Psoas muscle (tissue), 8 donors: ENCODE data around the gene INAVA. TPM values are rescaled to one million over a fixed set of nuclear protein-coding genes. Genes with fewer than 3 reads are reported as not detected.

Experiments
- ATAC-seq, 4 donors: fragments of 200-7000 bp; cut with Tn5 transposase; one replicate each; pipeline ENCODE4 v1.9.1; 2020; ENCODE audit warnings: moderate library complexity in 3 of 4, mild to moderate bottlenecking in 2 of 4
- DNase-seq, 2 donors: peaks; one replicate each; pipeline ENCODE4 v3.0.0-alpha.2; 2020
- H3K27ac ChIP-seq: fragments of 200-600 bp; one replicate; pipeline ENCODE4 v1.8.0; 2022
- H3K27me3 ChIP-seq, 3 donors: fragments of 200-600 bp in 1 of 3; one replicate each; pipeline versions ENCODE4 v1.6.1 to v1.8.0; 2013 to 2022; ENCODE audit warnings: low read length in 2 of 3, mild to moderate bottlenecking in 2 of 3, moderate library complexity in 1 of 3; ENCODE audit not compliant: insufficient read depth in 3 of 3
- H3K36me3 ChIP-seq, 2 donors: fragments of 200-600 bp in 1 of 2; one replicate each; pipeline versions ENCODE4 v1.6.1 to v1.8.0; 2013 to 2022; ENCODE audit warnings: low read depth in 1 of 2, mild to moderate bottlenecking in 1 of 2, moderate library complexity in 1 of 2; ENCODE audit not compliant: insufficient read depth in 1 of 2
- H3K4me1 ChIP-seq: fragments of 200-600 bp; one replicate; pipeline ENCODE4 v1.8.0; 2022
- H3K4me3 ChIP-seq: fragments of 200-600 bp; one replicate; pipeline ENCODE4 v1.8.0; 2022; ENCODE audit warnings: mild to moderate bottlenecking
- H3K9me3 ChIP-seq: fragments of 200-600 bp; one replicate; pipeline ENCODE4 v1.8.0; 2022
- CTCF ChIP-seq: fragments of 200-600 bp; IDR thresholded peaks from one replicate; pipeline ENCODE4 v1.8.0; 2022; ENCODE audit warnings: antibody characterized with exemption
- WGBS, 3 donors: extraction: QIAGEN DNeasy Blood & Tissue Kit; methylation state at CpG; one replicate each; pipeline versions ENCODE4 v1.1.6 to v1.1.7; 2013; 5-methylcytosine and 5-hydroxymethylcytosine counted together
- intact Hi-C, 2 donors: fragments of 100-400 bp; cut with DNase I; formaldehyde crosslinking; loops; one replicate each; pipeline versions ENCODE4 v1.11.0 to v1.14.2; 2022
- polyA plus RNA-seq, 3 donors: library from polyadenylated mRNA; stranded (reverse); fragments of 200-250 nt; gene quantifications; one replicate each; pipeline ENCODE4 v1.2.3, GENCODE V29; 2013
- total RNA-seq, 4 donors: library from RNA; stranded (reverse); fragmentation: NEBNext Ultra II Directional in 2 of 4; extraction: Animal tissue kit (Norgen Biotek cat#: 25700) in 2 of 4; gene quantifications; one replicate each; pipeline versions ENCODE4 v1.2.1 to v1.2.4, GENCODE V29; 2021 to 2023
- donor health status: healthy with polysubstance abuse.
- donor health status: DM: no; HTN: no; CAD: no; lungs with moderate emphysema.
- donor health status: Bipolar disorder and iron deficiency.
- donor health status: healthy.
- donor health status: DM: yes; HTN: yes; CAD: no.
- donor health status: DM: no; HTN: no; CAD: no.
- donor health status: DM: no; HTN: no; CAD: no.
- donor health status: DM: yes; HTN: yes; CAD: no.

Gene INAVA
- total and polyA plus RNA-seq, 7 donors = 0.04 TPM; not detected in 6

GRCh38 chr1:200874694-200875093 lies 20.0 kb upstream of the INAVA start:
- intact Hi-C loops = no loop called here
- Histone ChIP-seq H3K4me3 (no peak overlapping the region), H3K9me3 (no peaks in the 10 kb centered on the region), H3K27me3 (peaks cover 0 to 52% (median 28%) of the 10 kb centered on the region in 3 donors), H3K36me3 (no peaks in the 10 kb centered on the region), H3K4me1 (peaks cover 10% of the 10 kb centered on the region), H3K27ac (no peak overlapping the region)
- DNase-seq (no peak), ATAC-seq (no peak)
- 91 to 92% (median 91%) methylated on average over 6 of the region's 6 CpGs for WGBS, 3 donors
- no peak for TF ChIP-seq CTCF

GRCh38 chr1:200875416-200875815 lies 19.3 kb upstream of the INAVA start:
- intact Hi-C loops = no loop called here
- Histone ChIP-seq H3K27ac (no peak overlapping the region), H3K9me3 (no peaks in the 10 kb centered on the region), H3K4me3 (no peak overlapping the region), H3K4me1 (peaks cover 10% of the 10 kb centered on the region), H3K27me3 (peaks cover 0 to 52% (median 30%) of the 10 kb centered on the region in 3 donors), H3K36me3 (no peaks in the 10 kb centered on the region)
- no peak for DNase-seq
- TF ChIP-seq CTCF = no peak
- ATAC-seq = no peak
- 78 to 85% (median 80%) methylated on average over 5 of the region's 5 CpGs for WGBS, 3 donors

- intact Hi-C loops = no loop called here
- H3K27me3 ChIP-seq = peaks cover 0 to 45% (median 26%) of the 10 kb centered on the region in 3 donors
- no peaks in the 10 kb centered on the region for H3K36me3 ChIP-seq
- no peak overlapping the region for H3K27ac ChIP-seq
- 81 to 83% (median 81%) methylated on average over 3 of the region's 3 CpGs for WGBS, 3 donors
- no peak overlapping the region for H3K4me3 ChIP-seq
- peaks cover 10% of the 10 kb centered on the region for H3K4me1 ChIP-seq
- TF ChIP-seq CTCF = no peak
- DNase-seq (no peak), ATAC-seq (no peak)
- no peaks in the 10 kb centered on the region for H3K9me3 ChIP-seq
These were observed 17.7 kb upstream of the INAVA start for GRCh38 chr1:200877010-200877409.

GRCh38 chr1:200877839-200878551 lies 16.7 kb upstream of the INAVA start:
- DNase-seq (no peak), ATAC-seq (no peak)
- no peaks in the 10 kb centered on the region for H3K36me3 ChIP-seq
- peaks cover 8% of the 10 kb centered on the region for H3K4me1 ChIP-seq
- H3K27ac ChIP-seq = no peak overlapping the region
- intact Hi-C loops = no loop called here
- no peak overlapping the region for H3K4me3 ChIP-seq
- no peak for TF ChIP-seq CTCF
- H3K27me3 ChIP-seq = peaks cover 0 to 35% (median 19%) of the 10 kb centered on the region in 3 donors
- 76 to 83% (median 83%) methylated on average over 6 of the region's 6 CpGs for WGBS, 3 donors
- no peaks in the 10 kb centered on the region for H3K9me3 ChIP-seq

- WGBS, 3 donors = 29 to 52% (median 38%) methylated on average over 3 of the region's 3 CpGs
- Histone ChIP-seq H3K27me3 (peaks cover 0 to 13% (median 5%) of the 10 kb centered on the region in 3 donors), H3K27ac (no peak overlapping the region)
These were observed 14.5 kb upstream of the INAVA start for GRCh38 chr1:200880212-200880611.

More at GRCh38 chr1:200880212-200880611, 14.5 kb upstream of the INAVA start:
- no peak for DNase-seq
- intact Hi-C loops = no loop called here
- Histone ChIP-seq H3K4me3 (no peak overlapping the region), H3K9me3 (no peaks in the 10 kb centered on the region), H3K4me1 (no peaks in the 10 kb centered on the region), H3K36me3 (no peaks in the 10 kb centered on the region)
- no peak for TF ChIP-seq CTCF
- ATAC-seq = no peak
